Ishikawa (cell line): Measurements from ENCODE around the gene HOXD8.

Experiments used
- CEBPB ChIP-seq: IDR thresholded peaks from 2 replicates; pipeline ENCODE4 v1.6.1; 2012
- CREB1 ChIP-seq: IDR thresholded peaks from 2 replicates; pipeline ENCODE4 v1.6.1; 2012; ENCODE audit warnings: low read depth
- EGR1 ChIP-seq: IDR thresholded peaks from 2 replicates; pipeline ENCODE4 v1.6.1; 2012
- EP300 ChIP-seq: IDR thresholded peaks from 2 replicates; pipeline ENCODE4 v1.6.1; 2012; ENCODE audit warnings: borderline replicate concordance
- FOXM1 ChIP-seq: IDR thresholded peaks from 2 replicates; pipeline ENCODE4 v1.6.1; 2012; ENCODE audit warnings: low read depth, borderline replicate concordance
- MAX ChIP-seq: IDR thresholded peaks from 2 replicates; pipeline ENCODE4 v1.6.1; 2012
- NFIC ChIP-seq: IDR thresholded peaks from 2 replicates; pipeline ENCODE4 v1.6.1; 2012
- RAD21 ChIP-seq: IDR thresholded peaks from 2 replicates; pipeline ENCODE4 v1.6.1; 2012; ENCODE audit warnings: low read depth
- TAF1 ChIP-seq: IDR thresholded peaks from 2 replicates; pipeline ENCODE4 v1.6.1; 2012; ENCODE audit warnings: low read depth, mild to moderate bottlenecking
- TCF12 ChIP-seq: IDR thresholded peaks from 2 replicates; pipeline ENCODE4 v1.6.1; 2012; ENCODE audit warnings: low read depth
- TEAD4 ChIP-seq: IDR thresholded peaks from 2 replicates; pipeline ENCODE4 v1.6.1; 2012
- YY1 ChIP-seq: IDR thresholded peaks from 2 replicates; pipeline ENCODE4 v1.6.1; 2012; ENCODE audit warnings: low read depth
- ZBTB7A ChIP-seq: IDR thresholded peaks from 2 replicates; pipeline ENCODE4 v1.6.1; 2012; ENCODE audit warnings: low read depth
- TF ChIP-seq, protein P1 (sequence below): IDR thresholded peaks from 2 replicates; pipeline ENCODE4 v1.6.1; 2012; ENCODE audit warnings: low read depth, mild to moderate bottlenecking
- TF ChIP-seq, protein P2 (sequence below): IDR thresholded peaks from 2 replicates; pipeline ENCODE4 v1.6.1; 2012

The HOXD8 gene

GRCh38 chr2:176107731-176108181 lies 21.7 kb upstream of the HOXD8 start:
- TF ChIP-seq ZBTB7A, result no peak
- no peak for TF ChIP-seq RAD21
- TF ChIP-seq EP300, result no peak
- no peak for TF ChIP-seq CREB1
- TF ChIP-seq TCF12, result no peak
- TF ChIP-seq EGR1, result no peak
- TF ChIP-seq FOXM1, result no peak
- TF ChIP-seq TEAD4, result no peak
- TF ChIP-seq, protein P1, sequence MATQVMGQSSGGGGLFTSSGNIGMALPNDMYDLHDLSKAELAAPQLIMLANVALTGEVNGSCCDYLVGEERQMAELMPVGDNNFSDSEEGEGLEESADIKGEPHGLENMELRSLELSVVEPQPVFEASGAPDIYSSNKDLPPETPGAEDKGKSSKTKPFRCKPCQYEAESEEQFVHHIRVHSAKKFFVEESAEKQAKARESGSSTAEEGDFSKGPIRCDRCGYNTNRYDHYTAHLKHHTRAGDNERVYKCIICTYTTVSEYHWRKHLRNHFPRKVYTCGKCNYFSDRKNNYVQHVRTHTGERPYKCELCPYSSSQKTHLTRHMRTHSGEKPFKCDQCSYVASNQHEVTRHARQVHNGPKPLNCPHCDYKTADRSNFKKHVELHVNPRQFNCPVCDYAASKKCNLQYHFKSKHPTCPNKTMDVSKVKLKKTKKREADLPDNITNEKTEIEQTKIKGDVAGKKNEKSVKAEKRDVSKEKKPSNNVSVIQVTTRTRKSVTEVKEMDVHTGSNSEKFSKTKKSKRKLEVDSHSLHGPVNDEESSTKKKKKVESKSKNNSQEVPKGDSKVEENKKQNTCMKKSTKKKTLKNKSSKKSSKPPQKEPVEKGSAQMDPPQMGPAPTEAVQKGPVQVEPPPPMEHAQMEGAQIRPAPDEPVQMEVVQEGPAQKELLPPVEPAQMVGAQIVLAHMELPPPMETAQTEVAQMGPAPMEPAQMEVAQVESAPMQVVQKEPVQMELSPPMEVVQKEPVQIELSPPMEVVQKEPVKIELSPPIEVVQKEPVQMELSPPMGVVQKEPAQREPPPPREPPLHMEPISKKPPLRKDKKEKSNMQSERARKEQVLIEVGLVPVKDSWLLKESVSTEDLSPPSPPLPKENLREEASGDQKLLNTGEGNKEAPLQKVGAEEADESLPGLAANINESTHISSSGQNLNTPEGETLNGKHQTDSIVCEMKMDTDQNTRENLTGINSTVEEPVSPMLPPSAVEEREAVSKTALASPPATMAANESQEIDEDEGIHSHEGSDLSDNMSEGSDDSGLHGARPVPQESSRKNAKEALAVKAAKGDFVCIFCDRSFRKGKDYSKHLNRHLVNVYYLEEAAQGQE, result no peak
- no peak for TF ChIP-seq YY1

- TF ChIP-seq, protein P2, sequence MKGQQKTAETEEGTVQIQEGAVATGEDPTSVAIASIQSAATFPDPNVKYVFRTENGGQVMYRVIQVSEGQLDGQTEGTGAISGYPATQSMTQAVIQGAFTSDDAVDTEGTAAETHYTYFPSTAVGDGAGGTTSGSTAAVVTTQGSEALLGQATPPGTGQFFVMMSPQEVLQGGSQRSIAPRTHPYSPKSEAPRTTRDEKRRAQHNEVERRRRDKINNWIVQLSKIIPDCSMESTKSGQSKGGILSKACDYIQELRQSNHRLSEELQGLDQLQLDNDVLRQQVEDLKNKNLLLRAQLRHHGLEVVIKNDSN, result no peak
- TF ChIP-seq YY1 (no peak), EP300 (no peak), EGR1 (no peak), CEBPB (no peak), MAX (no peak), TEAD4 (no peak), ZBTB7A (no peak), FOXM1 (no peak), TAF1 (no peak)
- TF ChIP-seq, protein P1, result no peak
These were observed 20.2 kb upstream of the HOXD8 start for GRCh38 chr2:176109192-176109901.

GRCh38 chr2:176109946-176110345 lies 19.6 kb upstream of the HOXD8 start:
- TF ChIP-seq MAX (no peak), CEBPB (no peak), NFIC (no peak), TEAD4 (no peak), EGR1 (no peak), EP300 (no peak), RAD21 (no peak), TAF1 (no peak)
- TF ChIP-seq, protein P2, result no peak

DNA sequence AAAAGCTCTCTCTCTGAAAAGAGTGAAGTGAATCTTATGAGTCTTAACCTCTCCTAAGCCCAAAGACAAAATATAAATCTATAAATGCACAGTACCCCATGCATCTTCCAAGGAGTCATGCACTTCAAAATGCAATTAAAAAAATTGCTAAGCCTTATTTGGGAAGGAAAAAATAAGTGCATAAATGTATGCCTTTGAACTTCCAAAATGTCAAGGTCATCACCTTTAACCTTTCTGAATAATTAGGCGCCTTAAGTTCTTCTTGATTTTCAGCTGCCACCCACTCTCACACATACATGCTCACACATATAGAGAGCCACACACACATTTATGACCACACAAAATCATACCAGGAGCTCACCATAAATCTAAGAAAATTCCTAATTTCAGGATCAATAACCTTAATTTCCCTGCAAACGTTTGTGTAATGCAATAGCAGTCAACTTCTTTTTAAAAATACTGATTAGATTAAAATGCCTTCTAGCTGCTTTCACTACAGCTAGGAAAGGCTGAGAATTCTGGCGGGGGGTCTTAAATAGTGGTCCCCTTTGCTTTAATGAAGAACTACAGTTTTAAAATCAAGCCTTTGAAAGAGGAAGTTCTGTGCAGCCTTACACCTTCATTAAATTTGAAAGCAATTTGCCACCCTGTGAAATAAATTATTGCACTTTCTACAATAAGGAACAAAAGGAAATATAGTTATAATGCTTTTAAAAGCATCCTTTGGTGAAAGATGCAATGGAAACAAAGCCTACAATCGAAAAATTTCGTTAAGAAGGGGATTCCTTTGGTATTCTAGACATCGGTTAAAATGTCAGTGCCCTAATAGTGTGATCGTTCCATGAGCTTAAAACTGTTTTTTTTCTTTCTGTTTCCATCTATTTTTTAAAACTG lies 18.8 kb upstream of the HOXD8 start:
- TF ChIP-seq RAD21, result no peak
- TF ChIP-seq TEAD4, result no peak
- TF ChIP-seq, protein P2, result no peak
- no peak for TF ChIP-seq EP300
- TF ChIP-seq YY1, result no peak
- TF ChIP-seq EGR1, result no peak
- TF ChIP-seq, protein P1, result no peak
- no peak for TF ChIP-seq MAX
- TF ChIP-seq TCF12, result no peak
